H1 (cell line): ENCODE results near the gene ACTG2. TPM values are rescaled to one million over a fixed set of nuclear protein-coding genes. Genes with fewer than 3 reads are reported as not detected.

Experiments used
- CTCF ChIA-PET: fragments of 300-600 bp; sonication (Branson Sonifier 250); formaldehyde crosslinking; loops from one replicate; lab custom pipeline; 2021; ENCODE audit not compliant: partially characterized antibody; lab: Charles Lee
- POLR2A ChIA-PET: fragments of 300-600 bp; sonication (Branson Sonifier 250); formaldehyde crosslinking; loops from one replicate; lab custom pipeline; 2021; ENCODE audit warnings: inconsistent platforms; ENCODE audit not compliant: partially characterized antibody; lab: Charles Lee
- DNase-seq, 2 experiments: peaks; one replicate each; pipeline versions ENCODE4 v3.0.0 to v3.0.0-alpha.2; 2010 to 2022; ENCODE audit warnings: low spot score in 2 of 2, low read depth in 1 of 2, mixed read lengths in 1 of 2
- FAIRE-seq: peaks from 2 replicates; lab custom pipeline; 2011; peaks lifted over from hg19 to GRCh38; lab: Jason Lieb, UNC
- H2AFZ ChIP-seq: 2 replicates; pipeline ENCODE4 v1.8.1; 2012; ENCODE audit warnings: low read length, inconsistent platforms
- H2AK5ac ChIP-seq: 2 replicates; pipeline ENCODE4 v1.6.1; 2013; ENCODE audit warnings: low read depth, low read length
- H2BK120ac ChIP-seq: replicated peaks from 2 replicates; pipeline ENCODE3; 2013; ENCODE audit warnings: low read depth, low read length, inconsistent platforms
- H2BK12ac ChIP-seq: 2 replicates; pipeline ENCODE4 v1.6.1; 2013; ENCODE audit warnings: low read depth, low read length
- H2BK15ac ChIP-seq: 2 replicates; pipeline ENCODE4 v1.6.1; 2013; ENCODE audit warnings: low read length
- H2BK20ac ChIP-seq: 2 replicates; pipeline ENCODE4 v1.6.1; 2013; ENCODE audit warnings: low read length
- H2BK5ac ChIP-seq: 2 replicates; pipeline ENCODE4 v1.6.1; 2013; ENCODE audit warnings: low read depth, low read length
- H3K14ac ChIP-seq: 2 replicates; pipeline ENCODE4 v1.6.1; 2013; ENCODE audit warnings: inconsistent platforms; ENCODE audit not compliant: insufficient read length
- H3K18ac ChIP-seq: 2 replicates; pipeline ENCODE4 v1.6.1; 2013; ENCODE audit warnings: low read length; ENCODE audit errors: extremely low read depth
- H3K23ac ChIP-seq: 2 replicates; pipeline ENCODE4 v1.6.1; 2013; ENCODE audit warnings: inconsistent platforms; ENCODE audit not compliant: insufficient read length
- H3K23me2 ChIP-seq: 2 replicates; pipeline ENCODE4 v1.6.1; 2013; ENCODE audit warnings: low read depth, low read length
- H3K27ac ChIP-seq: 2 replicates; pipeline ENCODE4 v1.6.1; 2011; ENCODE audit warnings: low read depth, low read length, inconsistent platforms
- H3K27me3 ChIP-seq, 4 experiments: replicated peaks in 1 of 4; 1 replicate in 1 of 4; 2 replicates in 3 of 4; pipeline versions ENCODE4 v1.6.1 to v1.8.1; 2011 to 2013; ENCODE audit warnings: low read length in 3 of 4, mild to moderate bottlenecking in 3 of 4, inconsistent platforms in 2 of 4, mixed read lengths in 2 of 4, moderate library complexity in 1 of 4; ENCODE audit not compliant: control insufficient read depth in 3 of 4, insufficient read depth in 3 of 4; ENCODE audit errors: extremely low read depth in 1 of 4
- H3K36me3 ChIP-seq, 4 experiments: 2 replicates each; pipeline versions ENCODE4 v1.6.1 to v1.8.1; 2011 to 2013; ENCODE audit warnings: mild to moderate bottlenecking in 4 of 4, low read length in 3 of 4, moderate library complexity in 2 of 4, control low read depth in 1 of 4, inconsistent platforms in 1 of 4; ENCODE audit not compliant: insufficient read depth in 4 of 4, control insufficient read depth in 2 of 4
- H3K4ac ChIP-seq: replicated peaks from 2 replicates; pipeline ENCODE3; 2013; ENCODE audit warnings: low read length, low read depth, mixed read lengths, inconsistent platforms; ENCODE audit not compliant: insufficient read length
- H3K4me1 ChIP-seq, 4 experiments: replicated peaks in 1 of 4; 1 replicate in 1 of 4; 2 replicates in 3 of 4; pipeline versions ENCODE4 v1.6.1 to v1.8.1; 2011 to 2013; ENCODE audit warnings: low read length in 3 of 4, inconsistent platforms in 2 of 4, mixed read lengths in 1 of 4; ENCODE audit not compliant: insufficient read depth in 4 of 4, control insufficient read depth in 3 of 4
- H3K4me2 ChIP-seq, 2 experiments: 2 replicates each; pipeline versions ENCODE4 v1.6.1 to v1.8.1; 2011 to 2013; ENCODE audit warnings: low read depth in 2 of 2, low read length in 2 of 2, control low read depth in 1 of 2, inconsistent platforms in 1 of 2, mild to moderate bottlenecking in 1 of 2; ENCODE audit not compliant: insufficient read depth in 1 of 2
- H3K4me3 ChIP-seq, 4 experiments: fragments of 200-600, 300-600 bp in 1 of 4; sonication (generic), shearing (Covaris generic), sonication (Bioruptor Twin) in 1 of 4; 2 replicates each; pipeline versions ENCODE4 v1.5.1 to v1.8.1; 2011 to 2016; ENCODE audit warnings: low read length in 4 of 4, low read depth in 3 of 4, control low read depth in 2 of 4, inconsistent platforms in 2 of 4, mild to moderate bottlenecking in 2 of 4, mixed read lengths in 1 of 4, moderate library complexity in 1 of 4; ENCODE audit not compliant: insufficient read depth in 2 of 4; ENCODE audit errors: extremely low read depth in 1 of 4
- H3K56ac ChIP-seq: replicated peaks from 2 replicates; pipeline ENCODE3; 2013; ENCODE audit warnings: low read depth, mild to moderate bottlenecking, mixed read lengths, low read length, inconsistent platforms; ENCODE audit not compliant: insufficient read length
- H3K79me1 ChIP-seq: 2 replicates; pipeline ENCODE4 v1.6.1; 2013; ENCODE audit warnings: low read depth, low read length, control low read depth
- H3K79me2 ChIP-seq, 2 experiments: 2 replicates each; pipeline versions ENCODE4 v1.6.1 to v1.8.1; 2012 to 2013; ENCODE audit warnings: low read length in 2 of 2, mild to moderate bottlenecking in 2 of 2, inconsistent platforms in 1 of 2; ENCODE audit not compliant: insufficient read depth in 2 of 2, control insufficient read depth in 1 of 2
- H3K9ac ChIP-seq, 4 experiments: replicated peaks in 1 of 4; 1 replicate in 1 of 4; 2 replicates in 3 of 4; pipeline versions ENCODE4 v1.6.1 to v1.8.1; 2011 to 2013; ENCODE audit warnings: low read depth in 3 of 4, low read length in 3 of 4, control low read depth in 2 of 4, mild to moderate bottlenecking in 2 of 4, moderate library complexity in 2 of 4, inconsistent platforms in 1 of 4; ENCODE audit errors: extremely low read depth in 1 of 4
- H3K9me3 ChIP-seq, 2 experiments: 2 replicates each; pipeline versions ENCODE4 v1.6.1 to v1.8.1; 2012 to 2013; ENCODE audit warnings: mild to moderate bottlenecking in 2 of 2, moderate library complexity in 2 of 2, control low read depth in 1 of 2, inconsistent platforms in 1 of 2, low read depth in 1 of 2, low read length in 1 of 2, mixed read lengths in 1 of 2; ENCODE audit not compliant: insufficient read depth in 2 of 2
- H4K20me1 ChIP-seq, 2 experiments: replicated peaks in 1 of 2; 2 replicates each; pipeline versions ENCODE3 to v1.8.1; 2011 to 2013; ENCODE audit warnings: inconsistent platforms in 2 of 2, low read length in 2 of 2, mild to moderate bottlenecking in 1 of 2; ENCODE audit not compliant: insufficient read depth in 2 of 2, control insufficient read depth in 1 of 2
- H4K5ac ChIP-seq: 2 replicates; pipeline ENCODE4 v1.6.1; 2013; ENCODE audit warnings: low read length, low read depth, mixed read lengths, inconsistent platforms; ENCODE audit not compliant: insufficient read length
- H4K8ac ChIP-seq: 2 replicates; pipeline ENCODE4 v1.8.0; 2013; ENCODE audit warnings: mild to moderate bottlenecking, moderate library complexity, low read length, inconsistent platforms; ENCODE audit not compliant: insufficient read depth; ENCODE audit errors: extremely low read depth
- H4K91ac ChIP-seq: replicated peaks from 2 replicates; pipeline ENCODE3; 2013; ENCODE audit warnings: low read length, mixed read lengths, inconsistent platforms; ENCODE audit not compliant: insufficient read length
- GTF2F1 ChIP-seq: IDR thresholded peaks from 2 replicates; pipeline ENCODE4 v1.6.1; 2012; ENCODE audit warnings: low read depth, low read length, improper control_type of control experiment, borderline replicate concordance
- KDM4A ChIP-seq: IDR thresholded peaks from one replicate; pipeline ENCODE4 v1.7.1; 2012; ENCODE audit warnings: low read depth, mild to moderate bottlenecking, moderate library complexity, low read length, inconsistent platforms; ENCODE audit not compliant: severe bottlenecking
- RBBP5 ChIP-seq: IDR thresholded peaks from 2 replicates; pipeline ENCODE4 v1.7.1; 2012; ENCODE audit warnings: low read depth, mild to moderate bottlenecking, inconsistent platforms, low read length, moderate library complexity, borderline replicate concordance
- SP2 ChIP-seq: IDR thresholded peaks from 2 replicates; pipeline ENCODE4 v1.6.1; 2012; ENCODE audit warnings: mild to moderate bottlenecking, low read length, inconsistent platforms
- TAF7 ChIP-seq: optimal IDR thresholded peaks from 2 replicates; pipeline ENCODE3; 2011; ENCODE audit warnings: low read depth, mild to moderate bottlenecking, inconsistent platforms, low read length, moderate library complexity, borderline replicate concordance
- ZNF274 ChIP-seq: IDR thresholded peaks from 2 replicates; pipeline ENCODE4 v1.7.0; 2012; ENCODE audit warnings: low read length, borderline replicate concordance; ENCODE audit errors: extremely low read depth
- WGBS, 2 experiments: shearing (Covaris generic) in 1 of 2; methylation state at CpG; one replicate each; pipeline versions ENCODE4 v1.1.6 to v1.1.7; 2013 to 2015; ENCODE audit warnings: low lambda C conversion rate in 2 of 2, mixed read lengths in 2 of 2, inconsistent platforms in 1 of 2, low coverage in 1 of 2, missing lambda C conversion rate in 1 of 2; ENCODE audit not compliant: insufficient replicate concordance in 2 of 2, insufficient coverage in 1 of 2, insufficient read length in 1 of 2; ENCODE audit errors: extremely low coverage in 1 of 2, missing lambda C conversion rate in 1 of 2; 5-methylcytosine and 5-hydroxymethylcytosine counted together
- polyA plus RNA-seq, 7 experiments: library from polyadenylated mRNA; depleted of rRNA in 3 of 7; stranded (reverse) in 5 of 7; unstranded in 2 of 7; fragments of >200 nt in 5 of 7; fragments of 200-250 nt in 2 of 7; gene quantifications; 1 replicate in 5 of 7; 2 replicates in 1 of 7; 4 replicates in 1 of 7; pipeline versions ENCODE4 v1.2.1 to v1.2.3, GENCODE V29; 2011 to 2013; ENCODE audit warnings: missing spikeins in 2 of 7, mixed read lengths in 2 of 7
- total RNA-seq: library from RNA; stranded (reverse); fragmentation: NEBNext Ultra II Directional; extraction: Animal tissue kit (Norgen Biotek cat#: 25700); gene quantifications from 2 replicates; pipeline ENCODE4 v1.2.1, GENCODE V29; 2021
- TF ChIP-seq, protein P1 (sequence below): IDR thresholded peaks from 2 replicates; pipeline ENCODE4 v1.6.1; 2011; ENCODE audit warnings: low read length, improper control_type of control experiment
- TF ChIP-seq, protein P2 (sequence below): IDR thresholded peaks from 2 replicates; pipeline ENCODE4 v1.6.1; 2012; ENCODE audit warnings: inconsistent platforms
- TF ChIP-seq, protein P3 (sequence below): IDR thresholded peaks from 2 replicates; pipeline ENCODE4 v1.6.1; 2012; ENCODE audit warnings: low read length, inconsistent platforms

Gene ACTG2
- total and polyA plus RNA-seq, 2 of the 8 experiments (the other 6 are each of a cell fraction or from before 2014, with no cell fraction given): 6.2 to 13.7 TPM

DNA sequence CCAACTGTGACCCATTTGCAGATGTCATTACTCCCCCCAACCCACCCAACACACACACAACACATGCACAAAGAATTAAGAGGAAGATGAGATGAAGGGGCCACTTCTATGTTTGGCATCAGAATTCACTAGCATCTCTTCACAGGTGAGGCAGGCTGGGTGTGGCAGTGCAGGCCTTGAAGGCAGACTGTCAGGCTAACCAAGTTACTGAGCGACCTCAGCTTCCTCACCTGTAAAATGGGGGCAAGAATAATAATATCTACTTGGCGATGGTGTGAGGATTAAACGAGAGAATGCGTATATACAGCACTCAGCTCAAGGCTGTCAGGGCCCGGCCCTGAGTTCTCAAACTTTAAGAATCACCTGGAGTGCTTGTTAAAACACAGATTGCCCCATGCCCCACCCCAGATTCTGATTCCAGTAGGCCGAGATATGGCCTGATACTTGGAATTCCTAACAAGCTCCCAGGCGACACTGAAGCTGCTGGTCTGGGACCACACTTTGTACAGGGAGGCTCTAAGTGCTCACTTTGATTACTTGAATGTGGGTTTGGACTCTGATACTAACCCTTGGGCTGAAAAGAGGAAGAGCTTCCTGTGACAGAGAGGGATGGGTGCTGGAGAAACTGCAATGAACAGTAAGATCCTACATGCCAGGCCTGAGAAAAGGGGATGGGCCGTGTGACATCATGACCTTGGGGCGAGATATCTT lies 1.1 kb downstream of the ACTG2 start:
- no peak overlapping the region for H3K4ac ChIP-seq
- no peak overlapping the region for H2AFZ ChIP-seq
- no peak overlapping the region for H3K18ac ChIP-seq
- H3K9me3 ChIP-seq: no peaks in the 10 kb centered on the region
- no peak for DNase-seq
- H3K79me1 ChIP-seq: no peaks in the 10 kb centered on the region
- H2BK120ac ChIP-seq: no peak overlapping the region
- H3K4me1 ChIP-seq: peaks cover 0 to 7% (median 4%) of the 10 kb centered on the region in 4 experiments; a peak in 4 of 7 replicates
- H3K4me3 ChIP-seq: no peak overlapping the region
- H2BK5ac ChIP-seq: no peak overlapping the region
- CTCF ChIA-PET: interaction anchor here (0.5 to 1.7 kb wide), 7 partner anchors 10 to 186 kb away, joined by 3 to 5 read pairs (median 3); no protein-coding TSS in a partner anchor
- H2BK20ac ChIP-seq: no peak overlapping the region
- H3K4me2 ChIP-seq: no peak overlapping the region
- H2BK15ac ChIP-seq: no peak overlapping the region
- H3K14ac ChIP-seq: no peak overlapping the region
- H4K91ac ChIP-seq: no peak overlapping the region
- no peak overlapping the region for H4K5ac ChIP-seq
- no peaks in the 10 kb centered on the region for H3K23me2 ChIP-seq
- no peak overlapping the region for H3K9ac ChIP-seq
- WGBS, 2 experiments: 91% methylated on average over 9 of the region's 9 CpGs; no CpG with 5 or more reads in 1 of the 2 experiments
- no peak overlapping the region for H3K27ac ChIP-seq
- H3K36me3 ChIP-seq: no peaks in the 10 kb centered on the region
- H3K79me2 ChIP-seq: no peaks in the 10 kb centered on the region
- H4K20me1 ChIP-seq: no peaks in the 10 kb centered on the region
- H3K27me3 ChIP-seq: no peaks in the 10 kb centered on the region
- no peak for FAIRE-seq
- no peak overlapping the region for H3K56ac ChIP-seq
- POLR2A ChIA-PET: no interaction called here
- H2BK12ac ChIP-seq: no peak overlapping the region
- no peak overlapping the region for H2AK5ac ChIP-seq
- no peak overlapping the region for H4K8ac ChIP-seq
- H3K23ac ChIP-seq: no peak overlapping the region
- no peak for TF ChIP-seq GTF2F1
- no peak for TF ChIP-seq RBBP5
- no peak for TF ChIP-seq KDM4A
- TF ChIP-seq, protein P1, sequence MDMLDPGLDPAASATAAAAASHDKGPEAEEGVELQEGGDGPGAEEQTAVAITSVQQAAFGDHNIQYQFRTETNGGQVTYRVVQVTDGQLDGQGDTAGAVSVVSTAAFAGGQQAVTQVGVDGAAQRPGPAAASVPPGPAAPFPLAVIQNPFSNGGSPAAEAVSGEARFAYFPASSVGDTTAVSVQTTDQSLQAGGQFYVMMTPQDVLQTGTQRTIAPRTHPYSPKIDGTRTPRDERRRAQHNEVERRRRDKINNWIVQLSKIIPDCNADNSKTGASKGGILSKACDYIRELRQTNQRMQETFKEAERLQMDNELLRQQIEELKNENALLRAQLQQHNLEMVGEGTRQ: no peak
- no peak for TF ChIP-seq SP2
- TF ChIP-seq TAF7: no peak
- TF ChIP-seq, protein P2, sequence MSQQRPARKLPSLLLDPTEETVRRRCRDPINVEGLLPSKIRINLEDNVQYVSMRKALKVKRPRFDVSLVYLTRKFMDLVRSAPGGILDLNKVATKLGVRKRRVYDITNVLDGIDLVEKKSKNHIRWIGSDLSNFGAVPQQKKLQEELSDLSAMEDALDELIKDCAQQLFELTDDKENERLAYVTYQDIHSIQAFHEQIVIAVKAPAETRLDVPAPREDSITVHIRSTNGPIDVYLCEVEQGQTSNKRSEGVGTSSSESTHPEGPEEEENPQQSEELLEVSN: no peak
- TF ChIP-seq, protein P3, sequence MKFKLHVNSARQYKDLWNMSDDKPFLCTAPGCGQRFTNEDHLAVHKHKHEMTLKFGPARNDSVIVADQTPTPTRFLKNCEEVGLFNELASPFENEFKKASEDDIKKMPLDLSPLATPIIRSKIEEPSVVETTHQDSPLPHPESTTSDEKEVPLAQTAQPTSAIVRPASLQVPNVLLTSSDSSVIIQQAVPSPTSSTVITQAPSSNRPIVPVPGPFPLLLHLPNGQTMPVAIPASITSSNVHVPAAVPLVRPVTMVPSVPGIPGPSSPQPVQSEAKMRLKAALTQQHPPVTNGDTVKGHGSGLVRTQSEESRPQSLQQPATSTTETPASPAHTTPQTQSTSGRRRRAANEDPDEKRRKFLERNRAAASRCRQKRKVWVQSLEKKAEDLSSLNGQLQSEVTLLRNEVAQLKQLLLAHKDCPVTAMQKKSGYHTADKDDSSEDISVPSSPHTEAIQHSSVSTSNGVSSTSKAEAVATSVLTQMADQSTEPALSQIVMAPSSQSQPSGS: no peak
- no peak for TF ChIP-seq ZNF274
